HL-60 (cell line): ENCODE results near the gene RNF220.

ENCODE experiments used
- GABPA ChIP-seq: IDR thresholded peaks from 2 replicates; pipeline ENCODE4 v1.6.1; 2012; ENCODE audit warnings: low read depth
- POLR2AphosphoS5 ChIP-seq: IDR thresholded peaks from 2 replicates; pipeline ENCODE4 v1.6.1; 2012; ENCODE audit warnings: low read depth
- SPI1 ChIP-seq: IDR thresholded peaks from 2 replicates; pipeline ENCODE4 v1.6.1; 2012; ENCODE audit warnings: low read depth, mild to moderate bottlenecking, borderline replicate concordance
- TF ChIP-seq, protein P1 (sequence below): IDR thresholded peaks from one replicate; pipeline ENCODE4 v1.5.1; 2011; ENCODE audit warnings: low read length, control low read depth, inconsistent platforms; ENCODE audit not compliant: insufficient read depth
- TF ChIP-seq, protein P2 (sequence below): IDR thresholded peaks from 2 replicates; pipeline ENCODE4 v1.6.1; 2012; ENCODE audit warnings: low read depth; ENCODE audit not compliant: insufficient replicate concordance

DNA sequence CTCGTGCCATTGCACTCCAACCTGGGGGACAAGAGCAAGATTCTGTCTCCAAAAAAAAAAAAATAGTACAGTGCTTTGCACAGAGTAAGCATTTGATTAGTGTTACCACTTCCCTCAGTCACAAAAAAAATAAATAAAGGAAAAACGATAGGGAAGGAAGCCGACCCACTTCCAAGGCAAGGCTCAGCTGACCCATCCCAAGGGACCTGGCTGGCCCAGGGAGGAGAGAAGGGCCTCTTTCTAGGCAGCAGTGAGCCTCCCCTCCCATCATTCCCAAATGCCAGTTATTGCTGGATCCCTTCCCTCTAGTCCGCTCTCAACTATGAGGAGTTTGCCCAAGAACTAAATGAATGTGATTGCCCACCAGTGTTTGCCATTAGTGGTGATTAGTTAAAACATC lies 191.5 kb downstream of the RNF220 start:
- TF ChIP-seq, protein P1, sequence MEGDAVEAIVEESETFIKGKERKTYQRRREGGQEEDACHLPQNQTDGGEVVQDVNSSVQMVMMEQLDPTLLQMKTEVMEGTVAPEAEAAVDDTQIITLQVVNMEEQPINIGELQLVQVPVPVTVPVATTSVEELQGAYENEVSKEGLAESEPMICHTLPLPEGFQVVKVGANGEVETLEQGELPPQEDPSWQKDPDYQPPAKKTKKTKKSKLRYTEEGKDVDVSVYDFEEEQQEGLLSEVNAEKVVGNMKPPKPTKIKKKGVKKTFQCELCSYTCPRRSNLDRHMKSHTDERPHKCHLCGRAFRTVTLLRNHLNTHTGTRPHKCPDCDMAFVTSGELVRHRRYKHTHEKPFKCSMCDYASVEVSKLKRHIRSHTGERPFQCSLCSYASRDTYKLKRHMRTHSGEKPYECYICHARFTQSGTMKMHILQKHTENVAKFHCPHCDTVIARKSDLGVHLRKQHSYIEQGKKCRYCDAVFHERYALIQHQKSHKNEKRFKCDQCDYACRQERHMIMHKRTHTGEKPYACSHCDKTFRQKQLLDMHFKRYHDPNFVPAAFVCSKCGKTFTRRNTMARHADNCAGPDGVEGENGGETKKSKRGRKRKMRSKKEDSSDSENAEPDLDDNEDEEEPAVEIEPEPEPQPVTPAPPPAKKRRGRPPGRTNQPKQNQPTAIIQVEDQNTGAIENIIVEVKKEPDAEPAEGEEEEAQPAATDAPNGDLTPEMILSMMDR = no peak
- TF ChIP-seq POLR2AphosphoS5 (no peak), SPI1 (no peak), GABPA (no peak)
- TF ChIP-seq, protein P2, sequence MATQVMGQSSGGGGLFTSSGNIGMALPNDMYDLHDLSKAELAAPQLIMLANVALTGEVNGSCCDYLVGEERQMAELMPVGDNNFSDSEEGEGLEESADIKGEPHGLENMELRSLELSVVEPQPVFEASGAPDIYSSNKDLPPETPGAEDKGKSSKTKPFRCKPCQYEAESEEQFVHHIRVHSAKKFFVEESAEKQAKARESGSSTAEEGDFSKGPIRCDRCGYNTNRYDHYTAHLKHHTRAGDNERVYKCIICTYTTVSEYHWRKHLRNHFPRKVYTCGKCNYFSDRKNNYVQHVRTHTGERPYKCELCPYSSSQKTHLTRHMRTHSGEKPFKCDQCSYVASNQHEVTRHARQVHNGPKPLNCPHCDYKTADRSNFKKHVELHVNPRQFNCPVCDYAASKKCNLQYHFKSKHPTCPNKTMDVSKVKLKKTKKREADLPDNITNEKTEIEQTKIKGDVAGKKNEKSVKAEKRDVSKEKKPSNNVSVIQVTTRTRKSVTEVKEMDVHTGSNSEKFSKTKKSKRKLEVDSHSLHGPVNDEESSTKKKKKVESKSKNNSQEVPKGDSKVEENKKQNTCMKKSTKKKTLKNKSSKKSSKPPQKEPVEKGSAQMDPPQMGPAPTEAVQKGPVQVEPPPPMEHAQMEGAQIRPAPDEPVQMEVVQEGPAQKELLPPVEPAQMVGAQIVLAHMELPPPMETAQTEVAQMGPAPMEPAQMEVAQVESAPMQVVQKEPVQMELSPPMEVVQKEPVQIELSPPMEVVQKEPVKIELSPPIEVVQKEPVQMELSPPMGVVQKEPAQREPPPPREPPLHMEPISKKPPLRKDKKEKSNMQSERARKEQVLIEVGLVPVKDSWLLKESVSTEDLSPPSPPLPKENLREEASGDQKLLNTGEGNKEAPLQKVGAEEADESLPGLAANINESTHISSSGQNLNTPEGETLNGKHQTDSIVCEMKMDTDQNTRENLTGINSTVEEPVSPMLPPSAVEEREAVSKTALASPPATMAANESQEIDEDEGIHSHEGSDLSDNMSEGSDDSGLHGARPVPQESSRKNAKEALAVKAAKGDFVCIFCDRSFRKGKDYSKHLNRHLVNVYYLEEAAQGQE = no peak
